ENCODE results near the gene IGF1R.

- no peak for TF ChIP-seq CTCF (IDR thresholded peaks at IDR 0.05)
- TF ChIP-seq POLR2A (IDR thresholded peaks at IDR 0.05), result no peak
These were observed 190.3 kb downstream of the IGF1R start for GRCh38 chr15:98838387-98839259.
